NCI-H748 treated with DMSO at 0.1 percent for 48 hours (cell line): ENCODE measurements around the gene PPP1R3E.
"Not testable (repeated sequence)": the region's sequence is repeated elsewhere in the genome, so short reads cannot be mapped to it uniquely, and the experiment has no call there.

Experiments
- DNase-seq: peaks from one replicate; lab custom pipeline; 2025; lab: John Stamatoyannopoulos, UW

Gene PPP1R3E

DNA sequence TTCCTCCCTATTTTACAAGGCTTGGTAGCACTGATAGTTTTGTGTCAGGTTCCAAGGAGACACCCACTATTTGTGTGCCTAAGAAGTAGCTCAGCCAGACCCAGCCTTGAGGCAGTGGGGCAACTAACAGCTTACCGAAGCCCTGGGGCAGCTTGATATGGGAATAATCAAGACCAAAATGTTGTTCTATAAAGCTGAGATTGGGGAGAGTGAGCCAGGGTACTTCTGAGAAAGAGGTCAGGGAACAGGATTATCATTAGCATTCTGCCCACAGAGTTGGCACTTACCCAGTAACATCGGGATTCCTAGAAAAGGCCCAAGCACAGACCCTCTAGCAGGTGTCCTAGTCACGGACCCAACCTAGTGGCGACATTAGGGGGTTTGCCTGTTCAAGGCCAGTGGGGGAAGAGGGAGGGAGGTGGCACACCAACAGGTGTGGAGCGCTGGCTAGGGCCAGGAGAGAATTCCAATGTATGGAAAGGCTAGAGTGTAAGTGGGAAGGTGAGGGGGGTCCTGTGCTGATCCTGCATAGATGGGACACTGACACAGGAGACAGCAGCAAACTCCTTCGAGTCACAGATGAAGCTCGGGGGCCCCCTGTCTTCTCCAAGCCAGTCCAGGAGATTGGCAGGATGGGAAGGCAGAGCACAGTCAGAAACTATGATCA is 4.9 kb downstream of the PPP1R3E start:
- no peak for DNase-seq

DNA sequence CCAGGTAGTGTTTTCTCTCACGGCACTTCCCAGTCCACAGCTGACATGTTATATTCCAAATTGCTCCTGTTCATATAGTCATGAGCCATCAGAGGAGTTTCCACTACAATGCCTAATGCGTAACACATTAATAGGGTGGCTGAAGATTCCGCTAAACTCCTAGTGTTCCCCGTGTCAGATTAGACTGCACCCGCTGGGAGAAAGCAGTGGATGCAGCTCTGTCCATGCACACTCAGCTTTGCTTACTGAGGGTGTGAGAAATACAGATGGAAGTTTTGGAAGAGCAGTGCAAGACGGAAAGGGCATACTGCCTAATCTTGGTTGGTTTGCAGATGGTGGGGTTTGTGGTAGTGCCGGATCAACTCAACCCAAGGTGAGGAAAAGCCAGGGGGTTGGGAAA is 5.6 kb downstream of the PPP1R3E start:
- no peak for DNase-seq

GRCh38 chr14:23296012-23296777 is 6.5 kb downstream of the PPP1R3E start:
- DNase-seq, result no peak

- peak; percentile 26 for DNase-seq
Measured at GRCh38 chr14:23294734-23295561, 7.7 kb downstream of the PPP1R3E start.

DNA sequence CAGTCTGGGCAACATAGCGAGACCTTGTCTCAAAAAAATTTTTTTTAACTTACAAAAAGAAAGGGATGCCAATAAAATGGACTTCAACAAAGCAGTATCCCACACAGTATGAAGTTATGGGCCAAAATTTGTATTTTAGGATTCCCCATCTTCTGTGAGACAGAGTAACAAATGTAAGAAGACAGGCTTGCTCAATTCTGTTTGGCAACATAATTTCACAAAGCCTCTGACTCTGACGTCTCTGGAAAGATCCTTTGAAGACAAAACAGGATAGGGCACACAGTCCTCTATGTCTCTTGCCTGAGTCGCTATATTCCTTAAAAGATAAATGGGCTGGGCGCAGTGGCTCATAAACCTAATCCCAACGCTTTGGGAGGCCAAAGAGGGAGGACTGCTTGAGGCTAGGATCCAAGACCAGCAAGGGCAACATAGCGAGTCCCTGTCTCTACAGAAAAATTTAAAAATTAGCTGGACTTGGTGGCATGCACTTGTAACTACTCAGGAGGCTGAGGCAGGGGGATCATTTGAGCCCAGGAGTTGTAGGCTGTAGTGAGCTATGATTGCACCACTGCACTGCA is 15.7 kb downstream of the PPP1R3E start:
- no peak for DNase-seq

DNA sequence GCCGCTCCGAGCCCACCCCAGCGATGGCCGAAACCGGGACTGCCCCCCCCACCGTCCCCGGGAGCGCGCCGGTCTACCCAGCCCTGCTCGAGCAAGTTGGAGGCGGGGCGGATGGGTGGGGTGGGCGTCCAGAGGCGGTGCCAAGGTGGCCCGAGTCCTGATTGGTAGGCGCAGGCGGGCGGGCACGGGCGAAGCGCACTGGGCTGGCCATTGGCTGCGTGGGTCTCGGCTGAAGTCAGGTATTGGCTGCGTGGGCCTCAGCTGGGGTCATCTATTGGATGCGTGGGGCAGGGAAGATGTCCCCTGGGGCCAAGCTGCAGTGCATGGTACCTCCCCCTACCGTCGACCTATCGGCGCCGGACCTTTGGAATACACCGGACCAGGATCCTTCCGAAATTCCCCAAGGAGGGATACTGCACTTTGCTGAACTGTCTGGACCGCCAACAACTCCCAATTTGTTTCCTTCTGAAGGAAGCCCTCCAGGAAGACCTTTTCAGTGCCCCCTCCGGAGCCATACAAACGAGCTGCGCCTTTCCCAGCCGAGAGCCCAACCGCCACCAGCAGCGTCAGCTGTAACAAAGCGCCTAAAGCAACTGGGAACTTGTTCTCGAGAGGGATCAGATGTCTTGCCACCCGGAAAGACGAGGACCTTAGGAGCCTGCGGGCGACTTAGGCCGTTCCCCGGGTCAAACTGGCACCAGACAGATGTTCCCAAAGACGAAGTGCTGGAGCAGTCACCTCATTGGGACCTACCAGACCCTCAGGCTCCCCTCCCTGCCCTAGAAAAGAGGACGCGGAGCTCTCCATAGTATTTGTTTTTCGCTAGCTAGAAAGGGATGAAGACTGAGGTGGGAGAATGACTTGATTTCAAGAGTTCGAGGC is 16.4 kb downstream of the PPP1R3E start, which contains the start of gene HOMEZ:
Gene HOMEZ (minus strand): TSS at position 113 of the 882 bp plus-strand sequence. CDS start 180 bp downstream, outside the sequence.
- peak; percentile 92 for DNase-seq

- no peak for DNase-seq
Measured at GRCh38 chr14:23285530-23286019, 17.1 kb downstream of the PPP1R3E start.

- no peak for DNase-seq
Measured at GRCh38 chr14:23284654-23285529, 17.8 kb downstream of the PPP1R3E start.

DNA sequence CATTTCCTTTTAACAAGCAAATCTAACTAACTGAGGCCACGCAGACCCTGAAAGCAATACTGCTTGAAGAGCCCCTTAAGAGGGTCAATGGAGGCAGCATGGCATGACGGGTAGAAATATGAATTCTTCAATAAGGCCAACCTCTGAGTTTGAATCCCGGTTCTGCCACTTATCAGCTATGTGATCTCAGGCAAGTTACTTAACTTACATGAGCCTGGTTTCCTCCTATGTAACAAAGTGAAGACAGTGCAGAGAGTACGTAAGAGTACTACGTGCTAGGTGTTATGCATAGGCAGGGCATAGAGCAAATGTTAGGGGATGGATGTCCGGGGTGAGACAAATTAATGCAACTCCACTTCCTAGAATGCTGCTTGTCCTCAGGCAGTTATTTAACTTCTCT is 21.4 kb downstream of the PPP1R3E start:
- no peak for DNase-seq

DNA sequence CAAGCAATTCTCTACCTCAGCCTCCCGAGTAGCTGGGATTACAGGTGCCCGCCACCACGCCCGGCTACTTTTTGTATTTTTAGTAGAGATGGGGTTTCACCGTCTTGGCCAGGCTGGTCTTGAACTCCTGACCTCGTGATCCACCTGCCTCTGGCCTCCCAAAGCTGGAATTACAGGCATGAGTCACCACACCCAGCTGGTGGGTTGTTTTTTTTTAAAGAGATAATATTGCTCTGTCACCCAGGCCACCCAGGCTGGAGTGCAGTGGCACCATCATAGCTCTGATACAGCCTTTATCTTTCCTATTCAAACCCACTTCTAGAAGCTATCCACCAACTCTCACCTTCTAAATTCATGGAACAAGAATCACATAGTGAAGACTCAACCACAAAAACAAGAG is 24.7 kb downstream of the PPP1R3E start:
- DNase-seq, result not testable (repeated sequence)

DNA sequence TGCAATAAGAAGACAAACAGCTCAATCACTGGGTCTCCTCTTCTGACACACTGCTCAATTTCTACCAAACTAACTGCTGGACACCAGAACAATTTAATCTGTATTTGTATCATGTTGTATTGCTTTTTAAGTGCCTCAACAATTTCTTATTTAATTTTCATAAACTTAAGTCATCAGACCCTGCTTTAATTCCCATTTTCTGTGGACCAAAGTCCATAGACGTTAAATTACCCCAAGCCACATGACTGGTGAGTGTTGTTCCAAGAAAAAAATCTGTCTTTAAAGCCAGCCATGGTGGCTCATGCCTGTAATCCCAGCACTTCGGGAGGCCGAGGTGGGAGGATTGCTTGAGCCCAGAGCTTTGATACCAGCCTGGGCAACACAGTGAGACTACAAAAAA is 25.5 kb downstream of the PPP1R3E start:
- no peak for DNase-seq

- DNase-seq, result no peak
Measured at GRCh38 chr14:23275412-23275811, 27.2 kb downstream of the PPP1R3E start.

DNA sequence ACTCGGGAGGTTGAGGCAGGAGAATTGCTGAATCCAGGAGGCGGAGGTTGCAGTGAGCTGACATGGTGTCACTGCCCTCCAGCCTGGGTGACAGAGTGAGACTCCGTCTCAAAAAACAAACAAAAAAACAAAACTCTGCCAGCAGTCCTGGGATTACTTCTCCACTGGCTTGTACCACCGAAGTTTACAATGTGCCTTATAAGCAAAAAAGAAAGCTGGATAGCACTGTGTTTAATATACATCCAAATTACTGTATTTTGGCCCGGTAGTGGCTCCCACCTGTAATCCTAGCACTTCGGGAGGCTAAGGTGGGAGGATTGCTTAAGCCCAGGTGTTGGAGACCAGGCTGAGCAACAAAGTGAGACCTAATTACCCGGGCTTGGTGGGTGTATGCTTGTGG is 33.5 kb downstream of the PPP1R3E start:
- DNase-seq, result no peak

DNA sequence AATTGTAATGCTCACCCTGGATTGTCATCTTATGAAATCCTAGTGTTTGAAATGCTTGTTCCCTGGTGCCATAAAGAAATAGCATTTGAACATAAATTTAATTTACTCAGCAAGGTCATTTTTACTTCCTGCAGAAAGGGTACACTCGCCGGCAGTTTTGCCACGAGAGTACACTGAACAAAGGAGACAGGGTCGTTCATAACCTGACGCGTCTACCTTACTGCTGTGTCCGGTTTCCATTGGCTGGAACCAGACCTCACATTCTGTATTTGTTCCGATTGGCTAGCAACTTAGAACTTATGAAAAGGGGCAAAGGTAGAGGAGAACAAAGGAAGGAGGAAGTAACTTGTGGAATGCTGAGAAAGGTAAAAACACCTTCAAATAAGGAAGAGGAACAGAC is 41.8 kb downstream of the PPP1R3E start:
- not testable (repeated sequence) for DNase-seq

DNA sequence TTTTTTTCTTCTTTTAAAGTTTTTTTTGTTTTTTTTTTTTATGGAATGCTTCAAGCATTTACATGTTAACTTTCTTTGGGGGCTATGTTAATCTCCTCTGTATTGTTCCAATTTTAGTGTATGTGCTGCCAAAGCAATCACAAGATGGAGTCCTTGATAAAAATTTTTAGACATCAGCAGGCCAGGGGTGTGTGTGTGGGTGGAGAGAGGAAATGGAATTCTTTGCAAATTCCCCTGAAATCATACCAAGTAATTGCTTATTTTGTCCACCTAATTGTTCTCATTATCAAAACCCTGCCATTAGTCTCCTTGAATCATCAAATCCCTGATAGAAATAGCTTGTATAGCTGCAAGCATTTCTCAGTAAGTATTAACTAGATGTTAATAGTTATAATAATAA is 43.2 kb downstream of the PPP1R3E start:
- DNase-seq, result no peak

- no peak for DNase-seq
Measured at GRCh38 chr14:23258256-23258655, 44.4 kb downstream of the PPP1R3E start.

- DNase-seq, result no peak
Measured at GRCh38 chr14:23252420-23253333, 50.0 kb downstream of the PPP1R3E start.

DNA sequence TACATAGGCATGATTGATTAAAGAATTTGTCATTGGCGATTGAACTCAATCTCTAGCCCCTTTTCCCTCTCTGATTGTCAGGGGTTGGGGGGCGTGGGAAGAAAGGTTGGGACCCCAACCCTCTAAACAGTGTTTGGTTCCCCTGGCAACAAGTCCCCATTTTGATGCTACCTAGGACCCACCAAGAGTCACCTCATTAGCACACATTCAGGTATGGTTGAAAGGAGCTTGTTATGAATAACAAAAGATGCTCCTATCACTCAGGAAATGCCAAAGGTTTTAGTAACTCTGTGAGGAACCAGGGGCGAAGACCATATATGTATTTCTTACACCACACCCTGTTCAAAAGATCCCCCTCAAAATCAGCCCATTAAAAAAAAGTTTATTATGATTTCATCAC is 50.7 kb downstream of the PPP1R3E start:
- no peak for DNase-seq

DNA sequence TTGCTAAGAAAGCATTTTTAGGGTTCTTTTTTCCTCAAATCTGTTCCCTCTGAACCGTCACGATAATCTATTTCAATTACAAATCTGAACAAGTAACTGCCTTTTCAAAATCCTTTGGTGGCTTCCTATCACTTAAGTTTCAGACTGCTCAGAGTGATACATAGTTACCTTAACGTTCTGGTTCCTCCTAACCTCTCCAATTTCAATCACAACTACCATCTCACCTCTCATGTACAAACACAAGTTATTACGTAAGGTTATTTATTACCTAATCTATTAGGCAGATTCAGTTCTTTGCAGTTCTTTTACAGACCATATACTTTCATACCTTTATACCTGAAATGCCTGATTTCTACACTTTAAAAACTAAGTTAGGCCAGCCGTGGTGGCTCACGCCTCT is 52.8 kb downstream of the PPP1R3E start:
- no peak for DNase-seq
